Panc1 (cell line): ENCODE data around the gene ASMTL. TPM values are rescaled to one million over a fixed set of nuclear protein-coding genes. Genes with fewer than 3 reads are reported as not detected.

ENCODE experiments used
- ATAC-seq: fragments of 200-7000 bp; cut with Tn5 transposase; 2 replicates; pipeline ENCODE4 v1.9.1; 2020; ENCODE audit warnings: mild to moderate bottlenecking, moderate library complexity
- Bru-seq: library from RNA; stranded (reverse); fragments of 400-500 nt; gene quantifications from one replicate; lab custom pipeline; 2021; lab: Mats Ljungman, UMichigan
- BruChase-seq, 2 experiments: library from RNA; stranded (reverse); fragments of 400-500 nt; gene quantifications; one replicate each; lab custom pipeline; 2021; lab: Mats Ljungman, UMichigan
- BruUV-seq: library from RNA; stranded (reverse); fragments of 400-500 nt; replicated peaks from 2 replicates; lab custom pipeline; 2021; lab: Mats Ljungman, UMichigan
- CTCF ChIA-PET: fragments of 300-600 bp; sonication (Branson Sonifier 250); formaldehyde crosslinking; loops from one replicate; lab custom pipeline; 2022; ENCODE audit warnings: antibody characterized with exemption; lab: Charles Lee
- POLR2A ChIA-PET: fragments of 300-600 bp; sonication (Branson Sonifier 250); formaldehyde crosslinking; loops from one replicate; lab custom pipeline; 2022; ENCODE audit warnings: antibody characterized with exemption; lab: Charles Lee
- DNase-seq: peaks from one replicate; pipeline ENCODE4 v3.0.0-alpha.2; 2010; ENCODE audit warnings: low read depth, low spot score
- H3K27ac ChIP-seq: 2 replicates; pipeline ENCODE4 v1.5.1; 2011; ENCODE audit warnings: mild to moderate bottlenecking, low read length, inconsistent platforms
- H3K27me3 ChIP-seq: fragments of 200-500 bp; sonication (Bioruptor generic); 2 replicates; pipeline ENCODE4 v1.6.0; 2014; ENCODE audit warnings: low read length, inconsistent platforms; ENCODE audit not compliant: control insufficient read depth, insufficient read depth
- H3K36me3 ChIP-seq: fragments of 200-500 bp; sonication (Bioruptor generic); 2 replicates; pipeline ENCODE4 v1.5.1; 2014; ENCODE audit warnings: inconsistent platforms, mild to moderate bottlenecking, low read length, moderate library complexity; ENCODE audit not compliant: control insufficient read depth, insufficient read depth
- H3K4me1 ChIP-seq: 2 replicates; pipeline ENCODE4 v1.5.1; 2011; ENCODE audit warnings: inconsistent platforms, mild to moderate bottlenecking, low read length, moderate library complexity; ENCODE audit not compliant: control insufficient read depth, insufficient read depth
- H3K4me3 ChIP-seq, 2 experiments: 2 replicates each; pipeline ENCODE4 v1.5.1; 2011 to 2012; ENCODE audit warnings: low read depth in 2 of 2, low read length in 2 of 2, mild to moderate bottlenecking in 2 of 2, inconsistent platforms in 1 of 2, moderate library complexity in 1 of 2
- H3K9me3 ChIP-seq: fragments of 200-500 bp; sonication (Bioruptor generic); 2 replicates; pipeline ENCODE4 v1.5.1; 2014; ENCODE audit warnings: low read depth, mild to moderate bottlenecking, inconsistent platforms, low read length, moderate library complexity; ENCODE audit not compliant: control insufficient read depth, insufficient read depth
- POLR2AphosphoS5 ChIP-seq: IDR thresholded peaks from 2 replicates; pipeline ENCODE4 v1.6.1; 2012; ENCODE audit warnings: mild to moderate bottlenecking, low read depth, low read length, moderate library complexity
- SIN3A ChIP-seq: IDR thresholded peaks from 2 replicates; pipeline ENCODE4 v1.6.1; 2012; ENCODE audit warnings: low read depth, mild to moderate bottlenecking, low read length, moderate library complexity, borderline replicate concordance; ENCODE audit not compliant: insufficient read depth
- TCF7L2 ChIP-seq: IDR thresholded peaks from 2 replicates; pipeline ENCODE4 v1.6.1; 2011; ENCODE audit warnings: mild to moderate bottlenecking, low read depth, low read length, inconsistent platforms
- in situ Hi-C: cut with HindIII; loops from 2 replicates; pipeline ENCODE4 v1.10.0; 2016; ENCODE audit warnings: low sequenced_read_pairs, low pct_unique_long_range_greater_than_20kb
- intact Hi-C: fragments of 100-400 bp; cut with micrococcal nuclease; formaldehyde crosslinking; loops from one replicate; pipeline ENCODE4 v1.10.0; 2022; ENCODE audit not compliant: unreplicated experiment
- long read RNA-seq: library from polyadenylated mRNA; unstranded; transcript quantifications from one replicate; pipeline ENCODE4 v2.0.0, GENCODE V29; 2021; ENCODE audit not compliant: unreplicated experiment
- polyA plus RNA-seq: library from polyadenylated mRNA; unstranded; fragments of >200 nt; gene quantifications from one replicate; pipeline ENCODE4 v1.2.1, GENCODE V29; 2012; ENCODE audit warnings: missing spikeins; ENCODE audit not compliant: insufficient read length
- total RNA-seq: library from RNA; stranded (reverse); gene quantifications from one replicate; pipeline ENCODE4 v1.2.1, GENCODE V29; 2021; ENCODE audit not compliant: unreplicated experiment
- TF ChIP-seq, protein P1 (sequence below), 2 experiments: IDR thresholded peaks; 2 replicates each; pipeline ENCODE4 v1.6.1; 2011 to 2012; ENCODE audit warnings: low read depth in 2 of 2, control low read depth in 1 of 2, low read length in 1 of 2, mild to moderate bottlenecking in 1 of 2, moderate library complexity in 1 of 2; ENCODE audit not compliant: insufficient read depth in 1 of 2
- TF ChIP-seq, protein P2 (sequence below): fragments of 450-650 bp; IDR thresholded peaks from 2 replicates; pipeline ENCODE4 v1.5.1; 2017; ENCODE audit warnings: mild to moderate bottlenecking

The ASMTL gene, protein sequence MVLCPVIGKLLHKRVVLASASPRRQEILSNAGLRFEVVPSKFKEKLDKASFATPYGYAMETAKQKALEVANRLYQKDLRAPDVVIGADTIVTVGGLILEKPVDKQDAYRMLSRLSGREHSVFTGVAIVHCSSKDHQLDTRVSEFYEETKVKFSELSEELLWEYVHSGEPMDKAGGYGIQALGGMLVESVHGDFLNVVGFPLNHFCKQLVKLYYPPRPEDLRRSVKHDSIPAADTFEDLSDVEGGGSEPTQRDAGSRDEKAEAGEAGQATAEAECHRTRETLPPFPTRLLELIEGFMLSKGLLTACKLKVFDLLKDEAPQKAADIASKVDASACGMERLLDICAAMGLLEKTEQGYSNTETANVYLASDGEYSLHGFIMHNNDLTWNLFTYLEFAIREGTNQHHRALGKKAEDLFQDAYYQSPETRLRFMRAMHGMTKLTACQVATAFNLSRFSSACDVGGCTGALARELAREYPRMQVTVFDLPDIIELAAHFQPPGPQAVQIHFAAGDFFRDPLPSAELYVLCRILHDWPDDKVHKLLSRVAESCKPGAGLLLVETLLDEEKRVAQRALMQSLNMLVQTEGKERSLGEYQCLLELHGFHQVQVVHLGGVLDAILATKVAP
- total RNA-seq (16.5 TPM), Bru-seq, nascent RNA (percentile 46 among the genes with signal in this experiment), BruChase-seq, experiment 1, labeled RNA remaining after a 2-hour chase (percentile 51 among the genes with signal in this experiment), BruChase-seq, experiment 2, labeled RNA remaining after a 6-hour chase (percentile 51 among the genes with signal in this experiment)
- 29.5 TPM for polyA plus RNA-seq
- long read RNA-seq, transcript ASMTL-201 (13 exons, 2,027 nt): major isoform, 16 of 35 reads
- long read RNA-seq, partial matches to known transcripts: 10 of 35 reads
- long read RNA-seq, other reads (novel, unspliced or antisense): 7 of 35 reads

DNA sequence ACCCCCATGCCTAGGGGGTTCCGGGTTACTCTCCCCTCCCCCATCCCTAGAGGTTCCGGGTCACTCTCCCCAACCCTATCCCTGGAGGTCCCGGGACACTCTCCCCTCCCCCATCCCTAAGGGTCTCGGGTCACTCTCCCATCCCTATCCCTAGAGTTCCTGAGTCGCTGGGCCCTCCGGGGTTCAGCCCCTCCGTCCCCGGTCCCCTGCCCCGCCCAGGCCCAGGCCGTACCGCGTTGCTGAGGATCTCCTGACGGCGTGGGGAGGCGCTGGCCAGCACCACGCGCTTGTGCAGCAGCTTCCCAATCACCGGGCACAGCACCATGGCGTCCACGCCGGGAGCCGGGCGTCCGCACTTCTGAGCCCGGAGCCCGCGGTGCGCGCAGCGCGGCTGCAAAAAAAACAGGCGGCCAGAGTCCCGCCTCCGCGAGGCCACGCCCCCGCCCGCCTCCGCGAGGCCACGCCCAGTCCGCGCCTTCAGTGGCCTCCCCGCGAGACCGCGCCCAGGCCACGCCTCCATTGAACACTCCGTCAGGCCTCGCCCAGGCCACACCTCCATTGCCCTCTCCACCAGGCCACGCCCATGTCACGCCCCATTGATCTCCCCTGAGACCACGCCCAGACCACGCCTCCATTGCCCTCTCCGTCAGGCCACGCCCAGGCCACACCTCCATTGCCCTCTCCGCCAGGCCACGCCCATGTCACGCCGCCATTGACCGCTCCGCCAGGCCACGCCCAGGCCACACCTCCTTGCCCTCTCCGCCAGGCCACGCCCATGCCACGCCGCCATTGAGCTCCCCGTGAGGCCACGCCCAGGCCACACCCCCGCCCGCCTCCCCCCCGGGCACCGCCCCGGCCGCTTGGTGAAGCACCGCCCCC, at the start of gene ASMTL:
Gene ASMTL (minus strand): TSS at position 394 of the 879 bp plus-strand sequence. CDS start 69 bp downstream, at position 325.
- CTCF ChIA-PET: no interaction called here
- intact Hi-C loops: loop anchor here (10.0 kb wide), 1 partner anchor 132 kb away; no protein-coding TSS in a partner anchor

DNA sequence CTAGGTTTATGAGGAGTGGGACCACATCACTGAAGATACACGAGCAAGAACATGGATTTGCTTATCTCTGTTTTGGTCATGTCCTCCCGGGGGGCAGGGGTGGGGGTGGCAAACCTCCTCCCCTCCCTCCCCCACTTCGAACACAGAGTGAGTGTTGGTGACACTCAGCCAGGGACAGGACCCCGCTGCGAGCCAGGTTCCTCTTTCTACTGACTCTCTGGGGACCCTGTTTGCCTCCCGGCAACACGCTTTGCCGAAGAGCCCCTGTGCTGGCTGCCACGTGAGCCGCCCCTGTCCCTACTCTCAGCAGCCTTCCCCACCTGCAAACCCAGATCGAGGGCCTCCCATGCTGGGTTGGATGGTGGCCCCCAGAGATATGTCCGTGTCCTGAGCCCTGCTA, 49.5 kb upstream of the ASMTL start:
- Histone ChIP-seq H3K36me3 (no peaks in the 10 kb centered on the region), H3K4me3 (no peak overlapping the region), H3K9me3 (no peaks in the 10 kb centered on the region), H3K27ac (no peak overlapping the region), H3K4me1 (no peaks in the 10 kb centered on the region), H3K27me3 (no peaks in the 10 kb centered on the region)
- CTCF ChIA-PET: no interaction called here
- no peak for TF ChIP-seq TCF7L2
- TF ChIP-seq SIN3A: no peak
- TF ChIP-seq POLR2AphosphoS5: no peak
- ATAC-seq: no peak
- in situ Hi-C loops: no loop called here
- DNase-seq: no peak
- intact Hi-C loops: no loop called here
- POLR2A ChIA-PET: no interaction called here
- no TSS peak for BruUV-seq

More for the DNA sequence above, at the start of gene ASMTL:
- Histone ChIP-seq H3K4me3 (peak within 1 kb of the TSS; percentile 57 to 59), H3K36me3 (no peaks in the 10 kb centered on the region), H3K4me1 (no peaks in the 10 kb centered on the region), H3K27ac (no peak within 1 kb of the TSS), H3K9me3 (no peaks in the 10 kb centered on the region), H3K27me3 (no peaks in the 10 kb centered on the region)
- no TSS peak for BruUV-seq
- DNase-seq: peak; percentile 68
- POLR2A ChIA-PET: no interaction called here
- in situ Hi-C loops: no loop called here
- no peak for TF ChIP-seq SIN3A
- TF ChIP-seq POLR2AphosphoS5: peak; percentile 61; the same call in 1 of the 2 replicates
- peak; percentile 92 for ATAC-seq

DNA sequence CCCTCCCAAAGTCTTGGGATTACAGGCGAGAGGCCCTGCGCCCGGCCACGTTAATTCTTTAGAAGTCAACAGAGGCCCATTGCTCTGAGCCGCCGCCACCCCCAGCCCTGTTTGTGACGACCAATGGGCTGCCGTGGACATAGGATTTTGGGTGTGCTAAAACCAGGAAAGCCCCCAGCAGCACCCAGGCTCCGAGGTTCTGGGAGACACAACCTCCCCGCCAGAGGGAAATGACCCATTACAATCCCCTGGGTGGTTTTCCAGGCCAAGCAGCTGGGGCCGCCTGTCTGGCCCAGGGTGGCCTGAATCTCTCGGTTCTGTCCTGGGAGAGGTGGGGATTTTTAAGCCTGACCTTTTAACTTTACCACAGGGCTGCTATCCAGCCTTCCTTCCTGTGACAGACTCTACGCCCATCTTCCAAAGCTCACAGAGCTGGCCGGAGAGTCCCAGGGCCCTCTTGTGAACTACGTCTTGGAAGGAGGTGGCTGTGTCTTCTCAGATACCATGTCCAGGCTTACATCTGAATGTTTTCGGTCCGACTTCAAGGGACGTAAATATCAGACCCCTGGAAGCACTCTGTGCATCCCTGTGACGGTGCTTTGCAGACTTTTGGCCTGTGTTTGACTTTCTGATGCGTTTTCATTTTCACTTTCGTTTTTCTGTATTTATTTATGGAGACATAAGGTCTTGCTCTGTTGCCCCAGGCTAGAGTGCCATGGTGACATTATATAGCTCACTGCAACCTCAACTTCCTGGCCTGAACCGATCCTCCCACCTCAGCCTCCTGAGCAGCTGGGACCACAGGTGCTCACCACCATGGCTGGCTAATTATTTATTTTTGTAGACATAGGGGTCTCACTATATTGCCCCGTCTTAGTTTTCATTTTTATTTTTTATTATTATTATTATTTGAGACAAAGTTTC, 48.3 kb upstream of the ASMTL start:
- TF ChIP-seq SIN3A (no peak), TCF7L2 (no peak), POLR2AphosphoS5 (no peak)
- TF ChIP-seq, protein P1, sequence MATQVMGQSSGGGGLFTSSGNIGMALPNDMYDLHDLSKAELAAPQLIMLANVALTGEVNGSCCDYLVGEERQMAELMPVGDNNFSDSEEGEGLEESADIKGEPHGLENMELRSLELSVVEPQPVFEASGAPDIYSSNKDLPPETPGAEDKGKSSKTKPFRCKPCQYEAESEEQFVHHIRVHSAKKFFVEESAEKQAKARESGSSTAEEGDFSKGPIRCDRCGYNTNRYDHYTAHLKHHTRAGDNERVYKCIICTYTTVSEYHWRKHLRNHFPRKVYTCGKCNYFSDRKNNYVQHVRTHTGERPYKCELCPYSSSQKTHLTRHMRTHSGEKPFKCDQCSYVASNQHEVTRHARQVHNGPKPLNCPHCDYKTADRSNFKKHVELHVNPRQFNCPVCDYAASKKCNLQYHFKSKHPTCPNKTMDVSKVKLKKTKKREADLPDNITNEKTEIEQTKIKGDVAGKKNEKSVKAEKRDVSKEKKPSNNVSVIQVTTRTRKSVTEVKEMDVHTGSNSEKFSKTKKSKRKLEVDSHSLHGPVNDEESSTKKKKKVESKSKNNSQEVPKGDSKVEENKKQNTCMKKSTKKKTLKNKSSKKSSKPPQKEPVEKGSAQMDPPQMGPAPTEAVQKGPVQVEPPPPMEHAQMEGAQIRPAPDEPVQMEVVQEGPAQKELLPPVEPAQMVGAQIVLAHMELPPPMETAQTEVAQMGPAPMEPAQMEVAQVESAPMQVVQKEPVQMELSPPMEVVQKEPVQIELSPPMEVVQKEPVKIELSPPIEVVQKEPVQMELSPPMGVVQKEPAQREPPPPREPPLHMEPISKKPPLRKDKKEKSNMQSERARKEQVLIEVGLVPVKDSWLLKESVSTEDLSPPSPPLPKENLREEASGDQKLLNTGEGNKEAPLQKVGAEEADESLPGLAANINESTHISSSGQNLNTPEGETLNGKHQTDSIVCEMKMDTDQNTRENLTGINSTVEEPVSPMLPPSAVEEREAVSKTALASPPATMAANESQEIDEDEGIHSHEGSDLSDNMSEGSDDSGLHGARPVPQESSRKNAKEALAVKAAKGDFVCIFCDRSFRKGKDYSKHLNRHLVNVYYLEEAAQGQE (IDR thresholded peaks at IDR 0.05; ENCODE audit: insufficient read depth in 1 of 2, low read depth in 2 of 2, low read length in 1 of 2): no peak
- TF ChIP-seq, protein P2, sequence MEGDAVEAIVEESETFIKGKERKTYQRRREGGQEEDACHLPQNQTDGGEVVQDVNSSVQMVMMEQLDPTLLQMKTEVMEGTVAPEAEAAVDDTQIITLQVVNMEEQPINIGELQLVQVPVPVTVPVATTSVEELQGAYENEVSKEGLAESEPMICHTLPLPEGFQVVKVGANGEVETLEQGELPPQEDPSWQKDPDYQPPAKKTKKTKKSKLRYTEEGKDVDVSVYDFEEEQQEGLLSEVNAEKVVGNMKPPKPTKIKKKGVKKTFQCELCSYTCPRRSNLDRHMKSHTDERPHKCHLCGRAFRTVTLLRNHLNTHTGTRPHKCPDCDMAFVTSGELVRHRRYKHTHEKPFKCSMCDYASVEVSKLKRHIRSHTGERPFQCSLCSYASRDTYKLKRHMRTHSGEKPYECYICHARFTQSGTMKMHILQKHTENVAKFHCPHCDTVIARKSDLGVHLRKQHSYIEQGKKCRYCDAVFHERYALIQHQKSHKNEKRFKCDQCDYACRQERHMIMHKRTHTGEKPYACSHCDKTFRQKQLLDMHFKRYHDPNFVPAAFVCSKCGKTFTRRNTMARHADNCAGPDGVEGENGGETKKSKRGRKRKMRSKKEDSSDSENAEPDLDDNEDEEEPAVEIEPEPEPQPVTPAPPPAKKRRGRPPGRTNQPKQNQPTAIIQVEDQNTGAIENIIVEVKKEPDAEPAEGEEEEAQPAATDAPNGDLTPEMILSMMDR: no peak
- in situ Hi-C loops (no loop called here), intact Hi-C loops (no loop called here)
- H3K27ac ChIP-seq: no peak overlapping the region
- no peaks in the 10 kb centered on the region for H3K36me3 ChIP-seq
- DNase-seq (no peak), ATAC-seq (no peak)
- no peaks in the 10 kb centered on the region for H3K4me1 ChIP-seq
- no peaks in the 10 kb centered on the region for H3K27me3 ChIP-seq
- H3K9me3 ChIP-seq: no peaks in the 10 kb centered on the region
- BruUV-seq: no TSS peak
- ChIA-PET CTCF (no interaction called here), POLR2A (no interaction called here)
- no peak overlapping the region for H3K4me3 ChIP-seq
